HEK293 (cell line): ENCODE measurements around the gene MAP3K4.

ENCODE experiments used
- CTCF ChIA-PET: fragments of 350-600 bp; formaldehyde crosslinking; extraction: SDS; loops from one replicate; lab custom pipeline; 2021; ENCODE audit warnings: antibody characterized with exemption; lab: Yijun Ruan, JAX
- POLR2A ChIA-PET: fragments of 300-600 bp; formaldehyde crosslinking; extraction: SDS; loops from one replicate; lab custom pipeline; 2020; ENCODE audit warnings: antibody characterized with exemption, inconsistent platforms; lab: Yijun Ruan, JAX
- H3K27ac ChIP-seq: fragments of 200-500 bp; sonication (Bioruptor generic); 2 replicates; pipeline ENCODE4 v1.5.1; 2014; ENCODE audit warnings: low read depth, low read length, control low read depth, inconsistent platforms; ENCODE audit errors: extremely low read depth
- H3K36me3 ChIP-seq, 2 experiments: fragments of 200-500 bp in 1 of 2; sonication (Bioruptor generic) in 1 of 2; 1 replicate in 1 of 2; 2 replicates in 1 of 2; pipeline ENCODE4 v1.5.1; 2014 to 2017; ENCODE audit warnings: inconsistent platforms in 2 of 2, low read length in 2 of 2; ENCODE audit not compliant: control insufficient read depth in 2 of 2, insufficient read depth in 1 of 2
- H3K4me1 ChIP-seq: fragments of 200-500 bp; sonication (Bioruptor generic); 2 replicates; pipeline ENCODE4 v1.5.1; 2014; ENCODE audit warnings: mild to moderate bottlenecking, low read length, inconsistent platforms; ENCODE audit not compliant: control insufficient read depth, insufficient read depth
- H3K4me3 ChIP-seq: 2 replicates; pipeline ENCODE4 v1.5.1; 2011; ENCODE audit warnings: low read depth, mild to moderate bottlenecking, control low read depth, low read length, moderate library complexity
- H3K9me3 ChIP-seq: fragments of 200-500 bp; sonication (Bioruptor generic); 2 replicates; pipeline ENCODE4 v1.5.1; 2014; ENCODE audit warnings: low read depth, low read length, inconsistent platforms; ENCODE audit not compliant: control insufficient read depth, insufficient read depth
- KLF16 ChIP-seq: fragments of 450-650 bp; formaldehyde crosslinking; IDR thresholded peaks from 2 replicates; pipeline ENCODE4 v1.5.1; 2017; ENCODE audit warnings: missing biosample characterization, missing genetic modification characterization
- MEIS1 ChIP-seq: sonication (generic); formaldehyde crosslinking; IDR thresholded peaks from 2 replicates; pipeline ENCODE4 v1.8.1; 2022; ENCODE audit warnings: missing genetic modification reagents, mild to moderate bottlenecking, borderline replicate concordance
- SP2 ChIP-seq: fragments of 450-650 bp; formaldehyde crosslinking; IDR thresholded peaks from 2 replicates; pipeline ENCODE4 v1.5.1; 2016; ENCODE audit warnings: missing biosample characterization, missing genetic modification characterization
- SP7 ChIP-seq: fragments of 450-650 bp; formaldehyde crosslinking; IDR thresholded peaks from 2 replicates; pipeline ENCODE4 v1.5.1; 2016; ENCODE audit warnings: missing biosample characterization, missing genetic modification characterization
- ZBTB1 ChIP-seq: fragments of 450-650 bp; formaldehyde crosslinking; IDR thresholded peaks from 2 replicates; pipeline ENCODE4 v1.5.1; 2016; ENCODE audit warnings: missing biosample characterization, missing genetic modification characterization
- ZBTB20 ChIP-seq: fragments of 450-650 bp; formaldehyde crosslinking; IDR thresholded peaks from 2 replicates; pipeline ENCODE4 v1.5.1; 2016; ENCODE audit warnings: missing biosample characterization, missing genetic modification characterization
- ZNF10 ChIP-seq: fragments of 450-650 bp; formaldehyde crosslinking; IDR thresholded peaks from 2 replicates; pipeline ENCODE4 v1.5.1; 2017; ENCODE audit warnings: missing biosample characterization, missing genetic modification characterization
- ZNF16 ChIP-seq: fragments of 450-650 bp; formaldehyde crosslinking; IDR thresholded peaks from 2 replicates; pipeline ENCODE4 v1.5.1; 2016; ENCODE audit warnings: low read depth, missing biosample characterization, missing genetic modification characterization
- ZNF394 ChIP-seq: fragments of 450-650 bp; formaldehyde crosslinking; IDR thresholded peaks from 2 replicates; pipeline ENCODE4 v1.5.1; 2016; ENCODE audit warnings: missing biosample characterization, missing genetic modification characterization, mild to moderate bottlenecking, moderate library complexity, borderline replicate concordance
- ZNF561 ChIP-seq: fragments of 450-650 bp; IDR thresholded peaks from 2 replicates; pipeline ENCODE4 v1.5.1; 2018; ENCODE audit warnings: missing biosample characterization, missing genetic modification characterization, borderline replicate concordance
- ZNF571 ChIP-seq: fragments of 450-650 bp; formaldehyde crosslinking; IDR thresholded peaks from 2 replicates; pipeline ENCODE4 v1.5.0; 2017; ENCODE audit warnings: missing biosample characterization, missing genetic modification characterization
- ZNF596 ChIP-seq: fragments of 450-650 bp; IDR thresholded peaks from 2 replicates; pipeline ENCODE4 v1.5.0; 2018; ENCODE audit warnings: missing biosample characterization, mild to moderate bottlenecking, missing genetic modification characterization, moderate library complexity
- ZNF623 ChIP-seq: fragments of 450-650 bp; formaldehyde crosslinking; IDR thresholded peaks from 2 replicates; pipeline ENCODE4 v1.5.1; 2016; ENCODE audit warnings: missing biosample characterization, missing genetic modification characterization
- TF ChIP-seq, protein P1 (sequence below): fragments of 450-650 bp; formaldehyde crosslinking; IDR thresholded peaks from 2 replicates; pipeline ENCODE4 v1.5.1; 2016; ENCODE audit warnings: missing biosample characterization, missing genetic modification characterization, low read depth
- TF ChIP-seq, protein P2 (sequence below): fragments of 450-650 bp; formaldehyde crosslinking; IDR thresholded peaks from 2 replicates; pipeline ENCODE4 v1.5.1; 2016; ENCODE audit warnings: missing biosample characterization, missing genetic modification characterization
- TF ChIP-seq, protein P3 (sequence below): fragments of 450-650 bp; formaldehyde crosslinking; IDR thresholded peaks from 2 replicates; pipeline ENCODE4 v1.5.1; 2016; ENCODE audit warnings: missing biosample characterization, missing genetic modification characterization
- TF ChIP-seq, protein P4 (sequence below): fragments of 450-650 bp; formaldehyde crosslinking; conservative IDR thresholded peaks from 2 replicates; pipeline ENCODE4 v1.5.1; 2016; ENCODE audit warnings: low read depth, missing biosample characterization, missing genetic modification characterization
- TF ChIP-seq, protein P5 (sequence below): fragments of 450-650 bp; formaldehyde crosslinking; IDR thresholded peaks from 2 replicates; pipeline ENCODE4 v1.5.1; 2016; ENCODE audit warnings: missing biosample characterization, missing genetic modification characterization

Gene MAP3K4

DNA sequence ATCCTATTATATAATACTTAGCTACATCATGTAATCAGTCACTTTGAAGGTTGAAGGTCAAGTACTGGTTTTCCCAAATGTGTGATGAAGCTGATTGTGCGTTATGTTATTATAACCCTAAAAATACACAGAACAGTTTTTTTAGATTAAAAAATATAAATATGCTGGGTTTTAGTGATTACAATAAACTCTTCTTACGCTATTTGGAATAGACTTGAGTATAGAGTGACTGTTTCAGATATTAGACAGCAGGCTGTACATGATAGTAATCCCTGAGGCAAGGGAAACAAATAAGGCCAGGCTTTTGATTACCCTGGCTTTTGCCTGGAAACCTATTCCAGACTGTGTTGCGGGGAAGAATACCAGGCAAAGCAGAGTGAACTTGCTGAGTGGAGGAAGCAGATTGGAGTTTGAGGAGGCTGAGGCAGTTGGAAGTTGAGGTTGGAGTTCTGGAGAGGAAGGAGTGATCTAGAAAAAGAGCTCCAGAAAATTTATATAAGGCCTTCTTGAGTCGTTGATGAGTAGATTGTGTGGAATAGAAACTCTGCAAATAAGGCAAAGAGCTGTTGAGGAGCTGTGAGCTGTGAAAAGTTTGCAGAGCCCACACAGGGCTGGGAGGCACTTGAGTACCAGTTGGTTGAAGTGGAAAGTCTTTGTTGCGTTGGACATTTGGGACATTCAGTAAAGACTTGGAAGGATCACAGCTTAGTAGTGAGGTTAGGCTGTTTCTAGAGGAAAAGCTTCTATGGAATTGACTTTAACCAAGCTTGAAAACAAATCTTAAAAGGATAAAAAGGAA is 26.4 kb downstream of the MAP3K4 start:
- Histone ChIP-seq H3K27ac (no peak overlapping the region), H3K4me3 (no peak overlapping the region), H3K36me3 (no peaks in the 10 kb centered on the region), H3K4me1 (no peaks in the 10 kb centered on the region), H3K9me3 (no peaks in the 10 kb centered on the region)
- TF ChIP-seq ZNF16: no peak
- no peak for TF ChIP-seq ZNF10
- no peak for TF ChIP-seq KLF16 (tag by site-specific recombination)
- ChIA-PET CTCF (interaction anchor here (0.5 to 1.4 kb wide), 3 partner anchors 30 to 323 kb away, joined by 3 to 4 read pairs (median 4); no protein-coding TSS in a partner anchor), POLR2A (no interaction called here)

DNA sequence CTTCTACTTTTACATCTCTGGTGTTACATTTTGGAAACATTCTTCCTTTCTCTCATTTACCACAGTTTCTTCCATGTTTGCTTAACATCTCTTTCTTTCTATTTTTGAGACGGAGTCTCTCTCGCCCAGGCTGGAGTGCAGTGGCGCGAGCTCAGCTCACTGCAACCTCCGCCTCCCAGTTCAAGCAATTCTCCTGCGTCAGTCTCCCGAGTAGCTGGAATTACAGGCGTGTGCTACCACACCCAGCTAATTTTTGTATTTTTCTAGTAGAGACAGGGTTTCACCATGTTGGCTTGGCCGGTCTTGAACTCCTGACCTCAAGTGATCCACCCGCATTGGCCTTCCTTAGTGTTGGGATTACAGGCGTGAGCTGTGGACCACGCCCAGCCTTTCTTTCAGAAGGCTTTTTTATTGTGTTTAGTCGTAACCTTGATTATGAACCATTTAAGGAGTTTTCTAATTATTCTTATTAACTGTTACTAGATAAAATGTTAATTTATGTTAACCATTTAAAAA is 27.8 kb downstream of the MAP3K4 start:
- TF ChIP-seq ZNF571 (tag by site-specific recombination): no peak
- no peak for TF ChIP-seq ZNF561 (tag by site-specific recombination)
- TF ChIP-seq ZNF394 (tag by site-specific recombination): no peak
- no peak for TF ChIP-seq SP2 (tag by site-specific recombination)
- TF ChIP-seq, protein P1, sequence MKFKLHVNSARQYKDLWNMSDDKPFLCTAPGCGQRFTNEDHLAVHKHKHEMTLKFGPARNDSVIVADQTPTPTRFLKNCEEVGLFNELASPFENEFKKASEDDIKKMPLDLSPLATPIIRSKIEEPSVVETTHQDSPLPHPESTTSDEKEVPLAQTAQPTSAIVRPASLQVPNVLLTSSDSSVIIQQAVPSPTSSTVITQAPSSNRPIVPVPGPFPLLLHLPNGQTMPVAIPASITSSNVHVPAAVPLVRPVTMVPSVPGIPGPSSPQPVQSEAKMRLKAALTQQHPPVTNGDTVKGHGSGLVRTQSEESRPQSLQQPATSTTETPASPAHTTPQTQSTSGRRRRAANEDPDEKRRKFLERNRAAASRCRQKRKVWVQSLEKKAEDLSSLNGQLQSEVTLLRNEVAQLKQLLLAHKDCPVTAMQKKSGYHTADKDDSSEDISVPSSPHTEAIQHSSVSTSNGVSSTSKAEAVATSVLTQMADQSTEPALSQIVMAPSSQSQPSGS: no peak
- TF ChIP-seq, protein P2, sequence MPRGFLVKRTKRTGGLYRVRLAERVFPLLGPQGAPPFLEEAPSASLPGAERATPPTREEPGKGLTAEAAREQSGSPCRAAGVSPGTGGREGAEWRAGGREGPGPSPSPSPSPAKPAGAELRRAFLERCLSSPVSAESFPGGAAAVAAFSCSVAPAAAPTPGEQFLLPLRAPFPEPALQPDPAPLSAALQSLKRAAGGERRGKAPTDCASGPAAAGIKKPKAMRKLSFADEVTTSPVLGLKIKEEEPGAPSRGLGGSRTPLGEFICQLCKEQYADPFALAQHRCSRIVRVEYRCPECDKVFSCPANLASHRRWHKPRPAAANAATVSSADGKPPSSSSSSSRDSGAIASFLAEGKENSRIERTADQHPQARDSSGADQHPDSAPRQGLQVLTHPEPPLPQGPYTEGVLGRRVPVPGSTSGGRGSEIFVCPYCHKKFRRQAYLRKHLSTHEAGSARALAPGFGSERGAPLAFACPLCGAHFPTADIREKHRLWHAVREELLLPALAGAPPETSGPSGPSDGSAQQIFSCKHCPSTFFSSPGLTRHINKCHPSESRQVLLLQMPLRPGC: no peak
- TF ChIP-seq, protein P3, sequence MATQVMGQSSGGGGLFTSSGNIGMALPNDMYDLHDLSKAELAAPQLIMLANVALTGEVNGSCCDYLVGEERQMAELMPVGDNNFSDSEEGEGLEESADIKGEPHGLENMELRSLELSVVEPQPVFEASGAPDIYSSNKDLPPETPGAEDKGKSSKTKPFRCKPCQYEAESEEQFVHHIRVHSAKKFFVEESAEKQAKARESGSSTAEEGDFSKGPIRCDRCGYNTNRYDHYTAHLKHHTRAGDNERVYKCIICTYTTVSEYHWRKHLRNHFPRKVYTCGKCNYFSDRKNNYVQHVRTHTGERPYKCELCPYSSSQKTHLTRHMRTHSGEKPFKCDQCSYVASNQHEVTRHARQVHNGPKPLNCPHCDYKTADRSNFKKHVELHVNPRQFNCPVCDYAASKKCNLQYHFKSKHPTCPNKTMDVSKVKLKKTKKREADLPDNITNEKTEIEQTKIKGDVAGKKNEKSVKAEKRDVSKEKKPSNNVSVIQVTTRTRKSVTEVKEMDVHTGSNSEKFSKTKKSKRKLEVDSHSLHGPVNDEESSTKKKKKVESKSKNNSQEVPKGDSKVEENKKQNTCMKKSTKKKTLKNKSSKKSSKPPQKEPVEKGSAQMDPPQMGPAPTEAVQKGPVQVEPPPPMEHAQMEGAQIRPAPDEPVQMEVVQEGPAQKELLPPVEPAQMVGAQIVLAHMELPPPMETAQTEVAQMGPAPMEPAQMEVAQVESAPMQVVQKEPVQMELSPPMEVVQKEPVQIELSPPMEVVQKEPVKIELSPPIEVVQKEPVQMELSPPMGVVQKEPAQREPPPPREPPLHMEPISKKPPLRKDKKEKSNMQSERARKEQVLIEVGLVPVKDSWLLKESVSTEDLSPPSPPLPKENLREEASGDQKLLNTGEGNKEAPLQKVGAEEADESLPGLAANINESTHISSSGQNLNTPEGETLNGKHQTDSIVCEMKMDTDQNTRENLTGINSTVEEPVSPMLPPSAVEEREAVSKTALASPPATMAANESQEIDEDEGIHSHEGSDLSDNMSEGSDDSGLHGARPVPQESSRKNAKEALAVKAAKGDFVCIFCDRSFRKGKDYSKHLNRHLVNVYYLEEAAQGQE (tag by site-specific recombination): no peak
- TF ChIP-seq, protein P4, sequence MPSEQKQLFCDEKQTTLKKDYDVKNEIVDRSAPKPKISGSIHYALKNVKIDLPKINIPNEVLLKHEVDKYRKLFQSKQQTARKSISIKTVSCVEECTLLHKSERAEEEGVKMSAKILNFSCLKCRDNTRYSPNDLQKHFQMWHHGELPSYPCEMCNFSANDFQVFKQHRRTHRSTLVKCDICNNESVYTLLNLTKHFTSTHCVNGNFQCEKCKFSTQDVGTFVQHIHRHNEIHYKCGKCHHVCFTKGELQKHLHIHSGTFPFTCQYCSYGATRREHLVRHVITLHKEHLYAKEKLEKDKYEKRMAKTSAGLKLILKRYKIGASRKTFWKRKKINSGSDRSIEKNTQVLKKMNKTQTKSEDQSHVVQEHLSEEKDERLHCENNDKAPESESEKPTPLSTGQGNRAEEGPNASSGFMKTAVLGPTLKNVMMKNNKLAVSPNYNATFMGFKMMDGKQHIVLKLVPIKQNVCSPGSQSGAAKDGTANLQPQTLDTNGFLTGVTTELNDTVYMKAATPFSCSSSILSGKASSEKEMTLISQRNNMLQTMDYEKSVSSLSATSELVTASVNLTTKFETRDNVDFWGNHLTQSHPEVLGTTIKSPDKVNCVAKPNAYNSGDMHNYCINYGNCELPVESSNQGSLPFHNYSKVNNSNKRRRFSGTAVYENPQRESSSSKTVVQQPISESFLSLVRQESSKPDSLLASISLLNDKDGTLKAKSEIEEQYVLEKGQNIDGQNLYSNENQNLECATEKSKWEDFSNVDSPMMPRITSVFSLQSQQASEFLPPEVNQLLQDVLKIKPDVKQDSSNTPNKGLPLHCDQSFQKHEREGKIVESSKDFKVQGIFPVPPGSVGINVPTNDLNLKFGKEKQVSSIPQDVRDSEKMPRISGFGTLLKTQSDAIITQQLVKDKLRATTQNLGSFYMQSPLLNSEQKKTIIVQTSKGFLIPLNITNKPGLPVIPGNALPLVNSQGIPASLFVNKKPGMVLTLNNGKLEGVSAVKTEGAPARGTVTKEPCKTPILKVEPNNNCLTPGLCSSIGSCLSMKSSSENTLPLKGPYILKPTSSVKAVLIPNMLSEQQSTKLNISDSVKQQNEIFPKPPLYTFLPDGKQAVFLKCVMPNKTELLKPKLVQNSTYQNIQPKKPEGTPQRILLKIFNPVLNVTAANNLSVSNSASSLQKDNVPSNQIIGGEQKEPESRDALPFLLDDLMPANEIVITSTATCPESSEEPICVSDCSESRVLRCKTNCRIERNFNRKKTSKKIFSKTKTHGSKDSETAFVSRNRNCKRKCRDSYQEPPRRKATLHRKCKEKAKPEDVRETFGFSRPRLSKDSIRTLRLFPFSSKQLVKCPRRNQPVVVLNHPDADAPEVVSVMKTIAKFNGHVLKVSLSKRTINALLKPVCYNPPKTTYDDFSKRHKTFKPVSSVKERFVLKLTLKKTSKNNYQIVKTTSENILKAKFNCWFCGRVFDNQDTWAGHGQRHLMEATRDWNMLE (tag by site-specific recombination): no peak
- TF ChIP-seq ZBTB1 (tag by site-specific recombination): no peak
- no peak for TF ChIP-seq ZNF623 (tag by site-specific recombination)
- TF ChIP-seq MEIS1: no peak
- TF ChIP-seq, protein P5, sequence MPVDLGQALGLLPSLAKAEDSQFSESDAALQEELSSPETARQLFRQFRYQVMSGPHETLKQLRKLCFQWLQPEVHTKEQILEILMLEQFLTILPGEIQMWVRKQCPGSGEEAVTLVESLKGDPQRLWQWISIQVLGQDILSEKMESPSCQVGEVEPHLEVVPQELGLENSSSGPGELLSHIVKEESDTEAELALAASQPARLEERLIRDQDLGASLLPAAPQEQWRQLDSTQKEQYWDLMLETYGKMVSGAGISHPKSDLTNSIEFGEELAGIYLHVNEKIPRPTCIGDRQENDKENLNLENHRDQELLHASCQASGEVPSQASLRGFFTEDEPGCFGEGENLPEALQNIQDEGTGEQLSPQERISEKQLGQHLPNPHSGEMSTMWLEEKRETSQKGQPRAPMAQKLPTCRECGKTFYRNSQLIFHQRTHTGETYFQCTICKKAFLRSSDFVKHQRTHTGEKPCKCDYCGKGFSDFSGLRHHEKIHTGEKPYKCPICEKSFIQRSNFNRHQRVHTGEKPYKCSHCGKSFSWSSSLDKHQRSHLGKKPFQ (tag by site-specific recombination): no peak
- TF ChIP-seq ZBTB20 (tag by site-specific recombination): no peak
- no peak for TF ChIP-seq ZNF10
- TF ChIP-seq SP7 (tag by site-specific recombination): no peak
- TF ChIP-seq ZNF596: no peak
- POLR2A ChIA-PET: no interaction called here
- Histone ChIP-seq H3K4me3 (no peak overlapping the region), H3K27ac (no peak overlapping the region), H3K4me1 (no peaks in the 10 kb centered on the region), H3K36me3 (no peaks in the 10 kb centered on the region), H3K9me3 (no peaks in the 10 kb centered on the region)
- CTCF ChIA-PET: no interaction called here
